PC-9 (cell line): ENCODE data around the gene HSPA4L. TPM values are rescaled to one million over a fixed set of nuclear protein-coding genes. Genes with fewer than 3 reads are reported as not detected.

ENCODE experiments used
- Bru-seq: library from RNA; stranded (reverse); fragments of 400-500 nt; gene quantifications from one replicate; lab custom pipeline; 2021; lab: Mats Ljungman, UMichigan
- BruChase-seq, 2 experiments: library from RNA; stranded (reverse); fragments of 400-500 nt; gene quantifications; one replicate each; lab custom pipeline; 2021; lab: Mats Ljungman, UMichigan
- BruUV-seq: library from RNA; stranded (reverse); fragments of 400-500 nt; replicated peaks from 2 replicates; lab custom pipeline; 2021; lab: Mats Ljungman, UMichigan
- CTCF ChIA-PET: fragments of 300-600 bp; sonication (Branson Sonifier 250); formaldehyde crosslinking; loops from one replicate; lab custom pipeline; 2022; ENCODE audit warnings: antibody characterized with exemption; lab: Charles Lee
- POLR2A ChIA-PET: fragments of 300-600 bp; sonication (Branson Sonifier 250); formaldehyde crosslinking; loops from one replicate; lab custom pipeline; 2022; ENCODE audit warnings: antibody characterized with exemption; ENCODE audit not compliant: unreplicated experiment; lab: Charles Lee
- DNase-seq, 2 experiments: peaks; one replicate each; pipeline versions ENCODE4 v3.0.0 to v3.0.0-alpha.2; 2015 to 2022; ENCODE audit warnings: mixed read lengths in 1 of 2
- H2AFZ ChIP-seq: fragments of 200-600 bp; sonication (generic); 2 replicates; pipeline ENCODE4 v1.8.1; 2017; ENCODE audit warnings: antibody characterized with exemption
- H3F3A ChIP-seq: fragments of 200-600 bp; sonication (generic); 2 replicates; pipeline ENCODE4 v1.8.1; 2017; ENCODE audit warnings: antibody characterized with exemption, mild to moderate bottlenecking, low read depth; ENCODE audit not compliant: insufficient read depth
- H3K27ac ChIP-seq: fragments of 200-600 bp; sonication (generic); 2 replicates; pipeline ENCODE4 v1.6.1; 2016; ENCODE audit warnings: mixed run types
- H3K27me3 ChIP-seq: fragments of 200-600 bp; sonication (generic); 2 replicates; pipeline ENCODE4 v1.6.1; 2016; ENCODE audit warnings: low read depth, mixed run types; ENCODE audit not compliant: insufficient read depth
- H3K36me3 ChIP-seq: fragments of 200-600 bp; sonication (generic); 2 replicates; pipeline ENCODE4 v1.6.1; 2016; ENCODE audit warnings: low read depth, mixed run types
- H3K4me1 ChIP-seq: fragments of 200-600 bp; sonication (generic); replicated peaks from 2 replicates; pipeline ENCODE4 v1.6.1; 2016; ENCODE audit warnings: mixed run types; ENCODE audit not compliant: insufficient read depth
- H3K4me2 ChIP-seq: fragments of 200-600 bp; sonication (generic); 2 replicates; pipeline ENCODE4 v1.6.1; 2017; ENCODE audit warnings: mixed run types
- H3K4me3 ChIP-seq: fragments of 200-600 bp; sonication (generic); 2 replicates; pipeline ENCODE4 v1.6.1; 2016; ENCODE audit warnings: mixed run types
- H3K79me2 ChIP-seq: fragments of 200-600 bp; sonication (generic); 2 replicates; pipeline ENCODE4 v1.6.1; 2017; ENCODE audit warnings: low read depth, mixed run types
- H3K9me2 ChIP-seq: fragments of 200-600 bp; sonication (generic); 2 replicates; pipeline ENCODE4 v1.8.1; 2017; ENCODE audit warnings: mild to moderate bottlenecking; ENCODE audit not compliant: insufficient read depth
- H3K9me3 ChIP-seq: fragments of 200-600 bp; sonication (generic); 2 replicates; pipeline ENCODE4 v1.8.1; 2016; ENCODE audit warnings: low read depth; ENCODE audit not compliant: insufficient read depth
- H4K20me1 ChIP-seq: fragments of 200-600 bp; sonication (generic); 2 replicates; pipeline ENCODE4 v1.8.1; 2017; ENCODE audit not compliant: insufficient read depth
- EZH2 ChIP-seq: fragments of 200-600 bp; sonication (generic); IDR thresholded peaks from 2 replicates; pipeline ENCODE4 v1.8.0; 2017; ENCODE audit warnings: antibody characterized with exemption, low read depth
- intact Hi-C: fragments of 100-400 bp; cut with micrococcal nuclease; formaldehyde crosslinking; loops from one replicate; pipeline ENCODE4 v1.10.0; 2022; ENCODE audit not compliant: unreplicated experiment
- long read RNA-seq: library from polyadenylated mRNA; stranded (forward); transcript quantifications from one replicate; pipeline ENCODE4 v2.0.0, GENCODE V29; 2022
- total RNA-seq: library from RNA; stranded (reverse); gene quantifications from 2 replicates; pipeline ENCODE4 v1.2.3, GENCODE V29; 2021
- TF ChIP-seq, protein P1 (sequence below): fragments of 200-600 bp; sonication (generic); conservative IDR thresholded peaks from 2 replicates; pipeline ENCODE4 v1.6.1; 2017; ENCODE audit warnings: mixed run types, antibody characterized with exemption, mild to moderate bottlenecking, moderate library complexity

Gene HSPA4L
- total RNA-seq (4.6 and 5.1 TPM in 2 replicates), Bru-seq, nascent RNA (percentile 47 among the genes with signal in this experiment), BruChase-seq, experiment 1, labeled RNA remaining after a 2-hour chase (percentile 48 among the genes with signal in this experiment), BruChase-seq, experiment 2, labeled RNA remaining after a 6-hour chase (percentile 62 among the genes with signal in this experiment)
- long read RNA-seq, full-length matches to known transcripts: 2 of 6 reads
- long read RNA-seq, partial matches to known transcripts: 0 of 6 reads
- long read RNA-seq, other reads (novel, unspliced or antisense): 4 of 6 reads

GRCh38 chr4:127782275-127783025 is at the start of gene HSPA4L:
TSS of gene HSPA4L (plus strand) at chr4:127782322. CDS start at chr4:127782551, 229 bp downstream.
- H3K4me3 ChIP-seq: peak within 1 kb of the TSS; percentile 84
- H3K27me3 ChIP-seq: no peaks in the 10 kb centered on the region
- H3K9me3 ChIP-seq: no peaks in the 10 kb centered on the region
- TF ChIP-seq, protein P1, sequence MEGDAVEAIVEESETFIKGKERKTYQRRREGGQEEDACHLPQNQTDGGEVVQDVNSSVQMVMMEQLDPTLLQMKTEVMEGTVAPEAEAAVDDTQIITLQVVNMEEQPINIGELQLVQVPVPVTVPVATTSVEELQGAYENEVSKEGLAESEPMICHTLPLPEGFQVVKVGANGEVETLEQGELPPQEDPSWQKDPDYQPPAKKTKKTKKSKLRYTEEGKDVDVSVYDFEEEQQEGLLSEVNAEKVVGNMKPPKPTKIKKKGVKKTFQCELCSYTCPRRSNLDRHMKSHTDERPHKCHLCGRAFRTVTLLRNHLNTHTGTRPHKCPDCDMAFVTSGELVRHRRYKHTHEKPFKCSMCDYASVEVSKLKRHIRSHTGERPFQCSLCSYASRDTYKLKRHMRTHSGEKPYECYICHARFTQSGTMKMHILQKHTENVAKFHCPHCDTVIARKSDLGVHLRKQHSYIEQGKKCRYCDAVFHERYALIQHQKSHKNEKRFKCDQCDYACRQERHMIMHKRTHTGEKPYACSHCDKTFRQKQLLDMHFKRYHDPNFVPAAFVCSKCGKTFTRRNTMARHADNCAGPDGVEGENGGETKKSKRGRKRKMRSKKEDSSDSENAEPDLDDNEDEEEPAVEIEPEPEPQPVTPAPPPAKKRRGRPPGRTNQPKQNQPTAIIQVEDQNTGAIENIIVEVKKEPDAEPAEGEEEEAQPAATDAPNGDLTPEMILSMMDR: no peak; the same call in none of the 2 replicates
- no peak for TF ChIP-seq EZH2
- H2AFZ ChIP-seq: peak within 1 kb of the TSS; percentile 98
- H3K27ac ChIP-seq: peak within 1 kb of the TSS; percentile 25
- H3K36me3 ChIP-seq: no peaks in the 10 kb centered on the region
- no peaks in the 10 kb centered on the region for H3K9me2 ChIP-seq
- intact Hi-C loops: loop anchor here (1.0 to 5.0 kb wide), 4 partner anchors 98 to 280 kb away; partner anchors contain the start of genes ABHD18, INTU, LARP1B and MFSD8
- peak within 1 kb of the TSS; percentile 85 for H3K4me2 ChIP-seq
- H4K20me1 ChIP-seq: no peaks in the 10 kb centered on the region
- H3K79me2 ChIP-seq: peaks cover 45% of the 10 kb centered on the region
- peaks cover 7% of the 10 kb centered on the region; the same call in 1 of the 2 replicates for H3F3A ChIP-seq
- ChIA-PET POLR2A (interaction anchor here (0.5 to 0.7 kb wide), 3 partner anchors 106 to 159 kb away, joined by 3 to 29 read pairs (median 14); no protein-coding TSS in a partner anchor), CTCF (interaction anchor here (0.6 kb wide), 1 partner anchor 100 kb away, joined by 3 read pairs; no protein-coding TSS in a partner anchor)
- peak; percentile 23 to 73 for DNase-seq
- TSS peak; percentile 67 for BruUV-seq
- peaks cover 25% of the 10 kb centered on the region for H3K4me1 ChIP-seq

GRCh38 chr4:127732623-127733328 is 49.3 kb upstream of the HSPA4L start:
- POLR2A ChIA-PET: interaction anchor here (0.6 kb wide), 1 partner anchor 93 kb away, joined by 3 read pairs; no protein-coding TSS in a partner anchor
- Histone ChIP-seq H3K27ac (no peak overlapping the region), H3K9me3 (no peaks in the 10 kb centered on the region), H3K36me3 (no peaks in the 10 kb centered on the region), H3K9me2 (no peaks in the 10 kb centered on the region), H3F3A (no peaks in the 10 kb centered on the region), H3K4me1 (no peaks in the 10 kb centered on the region), H2AFZ (no peak overlapping the region), H4K20me1 (no peaks in the 10 kb centered on the region), H3K4me3 (no peak overlapping the region), H3K4me2 (peak overlapping the region; percentile 3; the same call in 1 of the 2 replicates), H3K79me2 (no peaks in the 10 kb centered on the region), H3K27me3 (no peaks in the 10 kb centered on the region)
- BruUV-seq: no TSS peak
- intact Hi-C loops: loop anchor here (1.0 to 5.0 kb wide), 2 partner anchors 110 to 127 kb away; no protein-coding TSS in a partner anchor
- TF ChIP-seq EZH2: no peak
- TF ChIP-seq, protein P1: peak; percentile 92
- peak; percentile 5 to 71 for DNase-seq
- CTCF ChIA-PET: interaction anchor here (0.6 to 1.5 kb wide), 4 partner anchors 102 to 135 kb away, joined by 3 to 5 read pairs (median 4); no protein-coding TSS in a partner anchor
